Inflammatory macrophage (primary cell): ENCODE data around the gene MAPT.
"Not testable (repeated sequence)": the region's sequence is repeated elsewhere in the genome, so short reads cannot be mapped to it uniquely, and the experiment has no call there.

ENCODE experiments used
- DNase-seq, 2 donors: peaks; one replicate each; pipeline ENCODE4 v3.0.0-alpha.2; 2020 to 2022

MAPT gene

DNA sequence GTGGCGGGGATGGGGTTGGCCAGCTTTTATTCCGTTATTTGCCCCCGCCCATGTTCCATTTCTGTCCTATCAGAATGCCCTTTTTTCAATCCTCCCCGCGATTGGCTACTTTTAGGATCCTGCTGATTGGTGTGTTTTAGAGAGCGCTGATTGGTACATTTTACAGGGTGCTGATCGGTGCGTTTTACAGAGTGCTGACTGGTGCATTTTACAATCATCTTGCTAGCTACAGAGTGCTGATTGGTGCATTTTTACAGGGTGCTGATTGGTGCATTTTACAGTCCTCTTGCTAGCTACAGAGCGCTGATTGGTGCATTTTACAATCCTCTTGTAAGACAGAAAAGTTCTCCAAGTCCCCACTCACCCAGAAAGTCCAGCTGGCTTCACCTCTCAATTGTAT, 32.2 kb upstream of the MAPT start:
- DNase-seq = not testable (repeated sequence)

DNA sequence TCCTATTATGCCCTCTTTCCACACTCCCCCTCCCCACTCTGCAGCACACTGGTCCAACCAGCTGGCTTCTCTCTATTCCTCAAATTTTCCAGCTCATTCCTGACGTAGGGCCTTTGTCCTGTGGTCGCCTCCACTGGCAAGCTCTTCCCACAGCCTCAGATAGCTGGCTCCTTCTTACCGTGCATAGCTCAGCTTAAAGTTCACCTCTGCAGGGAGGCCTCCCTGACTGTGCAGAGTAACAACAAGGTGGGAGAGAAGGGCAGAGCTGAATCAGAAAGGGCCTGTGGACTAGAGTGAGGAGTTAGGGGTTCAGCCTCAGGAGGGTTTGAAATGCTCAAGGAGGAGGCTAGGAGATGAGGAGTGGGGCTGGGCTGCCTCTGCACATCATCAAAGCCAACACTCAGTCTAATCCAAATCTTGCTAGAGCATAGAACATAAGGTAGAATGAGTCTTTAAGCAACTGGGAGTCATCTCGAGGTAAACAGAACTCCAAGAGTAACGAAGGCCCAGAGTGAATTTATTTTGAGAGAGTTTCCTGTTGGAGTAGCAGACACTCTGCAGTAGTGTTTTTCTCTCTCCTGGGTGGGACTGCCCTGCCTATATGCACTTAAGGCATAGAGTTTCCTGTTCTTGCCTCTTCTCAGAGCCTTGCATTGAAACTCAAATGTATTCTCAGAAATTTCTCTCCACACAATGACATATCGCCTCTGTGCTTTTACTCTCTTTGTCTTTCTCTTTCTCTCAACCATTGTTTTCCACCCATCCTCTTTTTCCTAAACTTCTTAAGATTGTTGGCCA, 30.3 kb upstream of the MAPT start:
- no peak for DNase-seq

DNA sequence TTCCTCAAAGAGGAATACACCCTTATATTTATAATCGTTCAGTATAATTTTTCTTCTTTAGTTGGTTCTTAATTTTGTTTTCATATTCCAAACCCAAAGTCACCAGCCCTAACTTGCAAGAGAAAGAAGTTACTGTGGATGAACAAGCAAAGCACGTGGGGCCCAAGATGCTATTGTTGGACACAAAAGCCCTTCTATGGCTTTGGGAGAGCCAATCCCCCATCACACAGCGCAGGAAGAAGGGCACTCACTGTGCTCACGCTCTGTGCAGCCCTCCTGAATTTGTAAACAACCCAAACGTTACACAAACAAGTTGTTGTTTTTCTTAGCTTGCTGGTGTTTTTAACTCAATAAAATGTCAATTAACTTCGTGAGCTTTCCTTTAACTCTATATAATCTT, 27.2 kb upstream of the MAPT start:
- DNase-seq = no peak

- no peak for DNase-seq
Observed at GRCh38 chr17:45867702-45868101, 26.7 kb upstream of the MAPT start.

DNA sequence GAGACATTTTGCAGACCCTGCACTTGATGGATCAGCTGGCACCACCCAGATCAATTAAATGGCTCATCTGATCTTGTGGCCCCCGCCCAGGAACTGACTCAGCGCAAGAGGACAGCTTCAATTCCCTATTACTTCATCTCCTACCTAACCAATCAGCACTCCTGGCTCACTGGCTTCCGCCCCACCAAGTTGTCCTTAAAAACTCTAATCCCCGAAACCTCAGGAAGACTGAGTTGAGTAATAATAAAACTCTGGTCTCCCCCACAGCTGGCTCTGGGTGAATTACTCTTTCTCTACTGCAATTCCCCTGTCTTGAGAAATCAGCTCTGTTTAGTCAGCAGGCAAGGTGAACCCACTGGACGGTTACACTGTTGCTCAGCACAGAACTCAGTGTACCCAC, 26.1 kb upstream of the MAPT start:
- DNase-seq = no peak

GRCh38 chr17:45869676-45870341, 24.5 kb upstream of the MAPT start:
- no peak for DNase-seq

GRCh38 chr17:45870342-45870974, 23.9 kb upstream of the MAPT start:
- DNase-seq = no peak

DNA sequence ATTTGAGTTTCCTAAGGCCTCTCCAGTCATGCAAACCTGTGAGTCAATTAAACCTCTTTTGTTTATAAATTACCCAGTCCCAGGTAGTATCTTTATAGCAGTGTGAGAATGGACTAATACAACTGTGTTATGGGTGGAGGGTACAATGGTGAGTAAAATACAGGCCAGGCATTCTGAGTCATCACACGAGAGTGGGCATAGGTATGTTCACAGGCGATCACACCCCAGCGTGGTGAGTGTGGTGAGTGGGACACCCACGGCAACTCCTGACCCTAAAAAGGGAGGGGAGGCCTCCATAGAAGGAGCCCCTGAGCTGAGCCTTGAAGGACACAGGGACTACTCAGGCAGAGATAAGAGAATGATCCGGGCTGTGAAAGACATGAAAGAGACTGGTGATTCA, 22.6 kb upstream of the MAPT start:
- DNase-seq = no peak

GRCh38 chr17:45873728-45874127, 20.6 kb upstream of the MAPT start:
- no peak for DNase-seq

- DNase-seq = no peak
Observed at GRCh38 chr17:45874151-45874550, 20.2 kb upstream of the MAPT start.

- DNase-seq = no peak
Observed at GRCh38 chr17:45876539-45876938, 17.8 kb upstream of the MAPT start.

DNA sequence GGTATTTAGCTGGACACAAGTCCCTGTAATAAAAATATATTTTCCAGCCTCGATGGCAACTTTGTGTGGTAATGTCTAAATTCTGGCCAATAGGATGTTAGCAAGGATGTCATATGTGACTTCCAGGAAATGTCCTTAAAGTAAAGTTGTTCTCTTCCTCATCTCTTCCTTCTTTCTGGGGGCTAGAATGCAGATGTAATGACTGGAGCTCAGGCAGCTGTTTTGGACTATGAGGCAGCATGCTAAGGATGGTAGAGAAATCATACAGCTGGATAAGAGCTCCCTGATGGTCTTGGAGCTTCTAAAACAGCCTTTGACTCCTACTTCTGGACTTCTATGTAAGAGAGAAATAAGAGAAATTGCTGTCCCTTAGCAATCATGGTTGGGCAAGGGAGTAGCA, 16.9 kb upstream of the MAPT start:
- DNase-seq = no peak

DNA sequence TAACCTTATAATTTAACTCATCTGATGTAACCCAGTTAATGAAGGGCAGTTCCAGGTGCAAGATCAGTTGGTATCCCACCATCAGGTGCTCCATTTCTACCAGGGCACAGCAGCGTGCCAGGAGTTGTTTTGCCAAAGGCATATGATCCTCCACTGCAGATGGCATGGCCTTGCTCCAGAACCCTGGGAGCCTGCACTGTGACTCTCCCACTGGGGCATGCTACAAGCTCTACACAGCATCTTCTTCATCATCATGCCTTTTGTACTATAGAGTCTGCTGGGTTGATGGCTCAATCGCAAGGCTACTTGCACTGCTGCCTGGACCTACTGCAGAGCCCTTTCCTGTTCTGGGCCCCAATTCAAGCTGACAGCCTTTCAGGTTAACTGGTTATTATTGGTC, 11.3 kb upstream of the MAPT start:
- no peak for DNase-seq

- DNase-seq = no peak
Observed at GRCh38 chr17:45886852-45887251, 7.5 kb upstream of the MAPT start.

DNA sequence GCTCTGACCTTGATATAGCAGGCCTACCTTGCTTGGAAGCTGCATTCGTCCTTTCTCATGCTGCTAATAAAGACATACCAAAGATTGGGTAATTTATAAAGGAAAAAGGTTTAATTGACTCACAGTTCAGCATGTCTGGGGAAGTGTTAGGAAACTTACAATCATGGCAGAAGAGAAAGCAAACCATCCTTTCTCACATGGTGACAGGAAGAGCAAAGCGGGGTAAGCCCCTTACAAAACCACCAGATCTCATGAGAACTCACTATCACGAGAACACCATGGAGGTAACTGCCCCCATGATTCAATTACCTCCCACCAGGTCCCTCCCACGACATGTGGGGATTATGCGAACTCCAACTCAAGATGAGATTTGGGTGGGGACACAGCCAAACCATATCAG, 6.0 kb upstream of the MAPT start:
- DNase-seq = no peak

DNA sequence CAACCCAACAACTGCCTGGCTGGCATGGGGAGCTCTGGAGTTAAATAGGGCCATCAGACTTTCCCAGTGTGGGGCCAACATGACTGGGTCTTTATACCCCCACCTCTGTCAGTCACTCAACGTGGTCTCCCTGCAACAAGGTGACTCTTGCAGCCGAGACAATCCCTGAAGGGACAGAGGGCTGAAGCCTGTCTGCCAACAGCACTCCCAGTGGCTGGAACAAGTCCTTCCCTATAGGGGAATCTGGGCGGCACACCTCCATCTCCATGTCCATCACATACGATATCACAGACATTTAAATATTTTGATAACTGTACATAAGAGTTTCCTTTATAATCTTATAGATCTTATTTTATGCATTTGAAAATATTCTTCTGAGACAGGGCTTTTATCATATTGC, 4.8 kb upstream of the MAPT start:
- DNase-seq = no peak

DNA sequence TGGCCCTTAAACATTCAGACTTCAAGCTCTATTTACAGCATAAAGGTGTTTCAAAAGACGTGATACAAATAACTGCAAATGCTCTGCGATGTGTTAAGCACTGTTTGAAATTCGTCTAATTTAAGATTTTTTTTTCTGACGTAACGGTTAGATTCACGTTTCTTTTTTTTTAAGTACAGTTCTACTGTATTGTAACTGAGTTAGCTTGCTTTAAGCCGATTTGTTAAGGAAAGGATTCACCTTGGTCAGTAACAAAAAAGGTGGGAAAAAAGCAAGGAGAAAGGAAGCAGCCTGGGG, 681 bp upstream of the MAPT start:
- DNase-seq = no peak

- DNase-seq = no peak
Observed at GRCh38 chr17:45895304-45895968, 1.1 kb downstream of the MAPT start.

- no peak for DNase-seq
Observed at GRCh38 chr17:45895969-45896785, 1.8 kb downstream of the MAPT start.

GRCh38 chr17:45896803-45897693, 2.7 kb downstream of the MAPT start:
- no peak for DNase-seq

DNA sequence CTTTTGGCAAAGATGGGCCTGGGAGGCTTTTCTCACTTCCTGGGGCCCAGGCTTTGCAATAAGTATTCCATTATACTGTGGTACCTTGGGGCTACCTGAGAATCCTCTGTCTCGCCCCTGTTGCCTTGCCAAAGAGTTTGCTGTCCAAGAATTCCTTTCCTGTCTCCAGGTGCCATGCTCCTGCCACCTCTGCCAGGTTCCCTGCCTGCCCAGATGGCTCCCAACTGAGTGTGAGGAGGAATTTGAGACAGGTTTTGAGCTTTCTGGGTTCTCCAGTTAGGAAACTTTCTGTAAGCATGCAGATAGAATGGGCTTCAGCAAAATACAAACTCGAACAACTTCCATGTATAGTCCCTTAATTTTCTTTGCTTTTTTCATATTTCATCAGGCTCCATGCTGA, 5.8 kb downstream of the MAPT start:
- no peak for DNase-seq
